Muscle of arm (tissue), 12 donors: ENCODE data around the gene RFX3. TPM values are rescaled to one million over a fixed set of nuclear protein-coding genes. Genes with fewer than 3 reads are reported as not detected.

ENCODE experiments used
- DNase-seq: peaks from one replicate; pipeline ENCODE4 v3.0.0-alpha.2; 2013
- polyA plus RNA-seq, 12 donors: library from polyadenylated mRNA; unstranded; fragments of 120-200 nt; gene quantifications; one replicate each; pipeline ENCODE4 v1.2.1, GENCODE V29; 2013; ENCODE audit not compliant: insufficient read length in 12 of 12

Gene RFX3
- polyA plus RNA-seq, 12 donors = 4.2 to 7.3 (median 6.3) TPM; not detected in 1

- no peak for DNase-seq
Measured at GRCh38 chr9:3285365-3286161, 240.2 kb downstream of the RFX3 start.

DNA sequence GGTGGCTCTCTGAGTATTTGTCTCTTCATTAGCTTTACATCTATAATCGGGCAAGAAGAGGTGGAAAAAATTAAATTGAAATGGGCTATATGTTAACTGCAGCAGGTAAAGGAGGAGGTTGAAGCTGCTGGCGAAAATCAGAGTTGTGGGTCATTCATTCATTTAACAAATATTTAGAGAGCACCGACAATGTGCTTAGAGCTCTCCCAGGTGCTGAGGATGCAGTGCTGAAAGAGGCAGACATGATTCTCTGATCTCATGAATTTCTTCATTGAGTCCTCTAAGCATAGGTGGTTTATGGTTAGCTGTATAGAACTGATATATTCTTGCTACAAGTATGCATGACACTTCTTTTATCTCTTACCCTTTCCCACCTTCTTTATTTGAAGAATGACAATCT, 243.4 kb downstream of the RFX3 start:
- no peak for DNase-seq

DNA sequence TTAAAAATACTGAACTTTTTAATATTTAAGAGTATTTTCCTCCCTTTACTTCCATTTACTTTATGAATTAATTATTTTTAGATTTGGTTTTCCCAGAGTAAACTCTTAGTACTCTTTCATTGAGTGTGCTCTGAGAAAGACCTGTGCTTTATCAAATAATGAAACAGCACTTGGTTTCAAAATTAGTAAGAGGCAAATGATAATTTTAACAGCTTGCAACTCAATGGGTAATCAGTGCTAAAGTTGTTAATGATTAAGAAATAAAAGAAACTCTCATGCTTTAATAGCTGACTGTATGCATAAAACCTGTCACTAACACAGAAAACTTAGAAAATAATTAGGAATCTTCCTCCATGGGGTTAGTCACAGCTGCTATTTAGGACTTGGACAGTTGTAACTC, 244.4 kb downstream of the RFX3 start:
- DNase-seq = no peak

- no peak for DNase-seq
Measured at GRCh38 chr9:3277200-3277599, 248.6 kb downstream of the RFX3 start.

- no peak for DNase-seq
Measured at GRCh38 chr9:3271581-3271980, 254.2 kb downstream of the RFX3 start.

DNA sequence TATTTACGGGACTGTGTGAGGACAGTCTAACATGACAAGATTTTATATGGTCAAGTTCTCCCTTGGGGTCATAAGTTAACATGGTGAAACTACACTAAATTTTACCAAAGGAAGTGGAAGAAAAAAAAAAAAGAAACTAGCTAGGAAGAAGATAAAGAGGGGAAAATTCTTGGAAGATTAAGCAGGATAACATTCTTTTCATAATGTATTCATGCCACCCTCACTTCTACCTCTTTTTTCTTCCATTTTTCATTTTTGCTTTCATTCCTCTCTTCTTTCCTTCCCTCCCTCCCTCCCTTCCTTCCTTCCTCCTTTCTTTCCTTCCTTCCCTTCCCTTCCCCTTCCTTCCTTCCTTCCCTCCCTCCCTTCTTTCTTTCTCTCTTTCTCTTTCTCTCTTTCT, 254.6 kb downstream of the RFX3 start:
- DNase-seq = no peak

GRCh38 chr9:3268223-3268622, 257.6 kb downstream of the RFX3 start:
- DNase-seq = no peak

DNA sequence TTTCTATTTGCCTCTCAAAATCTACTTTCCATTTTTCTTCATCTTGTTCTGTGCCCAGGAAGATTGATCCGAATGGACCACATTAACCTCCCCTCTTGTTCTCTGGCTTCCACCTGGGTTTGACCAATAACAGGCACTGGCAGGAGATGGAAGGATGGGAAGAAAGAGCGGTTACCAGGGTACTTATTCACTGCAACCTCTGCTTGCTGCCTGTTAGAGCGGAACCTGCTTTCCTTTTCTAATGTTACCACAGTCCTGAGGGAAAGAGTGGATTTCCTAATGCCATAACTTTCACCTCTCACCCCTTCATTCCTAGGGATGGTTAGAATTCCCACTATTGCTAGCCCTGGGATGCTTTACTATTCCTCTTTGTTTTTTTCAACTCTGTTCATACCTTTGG, 262.1 kb downstream of the RFX3 start:
- DNase-seq = no peak

- DNase-seq = no peak
Measured at GRCh38 chr9:3262826-3263529, 262.8 kb downstream of the RFX3 start.

DNA sequence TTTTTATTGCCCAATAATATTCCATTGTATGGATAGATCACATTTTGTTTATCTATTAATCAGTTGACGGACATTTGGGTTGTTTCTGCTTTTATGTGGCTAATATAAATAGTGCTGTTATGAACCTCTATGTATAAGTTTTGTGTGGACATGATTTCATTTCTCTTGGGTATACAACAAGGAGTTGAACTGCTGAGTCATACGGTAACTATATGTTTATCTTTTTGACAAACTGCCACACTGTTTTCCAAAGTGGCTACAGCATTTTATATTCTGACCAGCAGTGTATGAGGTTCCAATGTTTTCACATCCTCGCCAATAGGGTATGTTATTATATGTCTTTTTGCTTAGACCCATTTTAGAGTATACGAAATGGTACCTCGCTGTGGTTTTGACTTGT, 264.3 kb downstream of the RFX3 start:
- DNase-seq = no peak

DNA sequence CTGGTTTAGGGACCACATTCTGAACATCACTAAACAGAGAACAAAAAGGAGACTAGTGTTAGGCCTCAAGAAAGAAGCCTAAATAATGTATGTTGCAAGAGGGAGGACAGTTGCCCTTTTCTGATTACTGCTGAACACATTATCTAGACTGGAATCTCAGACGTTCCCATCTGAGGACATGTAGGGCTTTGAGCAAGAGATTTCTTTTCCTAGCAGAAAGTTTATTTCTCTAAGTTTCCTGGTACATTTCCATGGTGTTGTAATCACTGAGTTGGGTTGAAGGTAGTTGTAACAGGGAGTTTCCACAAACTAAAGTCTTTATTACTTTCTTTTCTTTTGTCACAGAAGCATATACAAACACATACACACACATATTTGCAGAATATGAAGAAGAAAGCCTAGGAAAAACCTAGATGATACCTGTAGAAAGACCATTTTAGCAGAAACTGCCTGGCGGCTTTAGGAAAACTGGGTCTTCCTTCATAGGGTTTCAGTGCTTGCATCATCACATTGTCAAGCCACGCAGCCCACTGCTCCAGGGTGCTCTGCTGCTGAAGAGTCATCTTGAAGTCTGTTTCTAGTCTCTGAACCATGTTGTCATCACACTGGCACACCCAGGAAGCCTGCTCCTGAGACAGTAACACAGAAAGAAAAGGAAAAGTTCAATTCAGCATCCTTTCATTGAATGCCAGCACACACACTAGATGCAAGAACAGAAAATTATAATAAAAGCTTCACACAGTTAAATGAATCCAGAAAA, 269.1 kb downstream of the RFX3 start:
- DNase-seq = no peak

- DNase-seq = no peak
Measured at GRCh38 chr9:3251309-3251708, 274.5 kb downstream of the RFX3 start.

- DNase-seq = no peak
Measured at GRCh38 chr9:3250741-3251140, 275.1 kb downstream of the RFX3 start.

DNA sequence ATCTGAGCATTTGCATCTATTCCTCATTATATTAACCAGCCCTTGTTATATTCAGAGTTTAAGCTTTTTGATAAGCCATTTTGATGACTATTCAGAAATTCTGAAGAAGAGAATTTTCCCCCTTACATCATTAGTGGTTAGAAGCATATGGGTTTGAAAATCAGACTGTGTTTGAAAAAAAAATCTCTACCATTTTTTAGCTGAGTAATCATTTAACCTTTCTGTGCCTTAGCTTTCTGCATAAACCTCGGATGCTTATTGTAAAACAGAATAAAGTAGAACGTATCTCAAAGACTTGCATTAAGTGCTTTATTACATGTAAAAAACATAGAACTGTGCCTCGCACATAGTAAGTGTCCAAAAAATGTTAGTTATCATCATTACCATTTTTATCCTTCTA, 278.6 kb downstream of the RFX3 start:
- DNase-seq = no peak

DNA sequence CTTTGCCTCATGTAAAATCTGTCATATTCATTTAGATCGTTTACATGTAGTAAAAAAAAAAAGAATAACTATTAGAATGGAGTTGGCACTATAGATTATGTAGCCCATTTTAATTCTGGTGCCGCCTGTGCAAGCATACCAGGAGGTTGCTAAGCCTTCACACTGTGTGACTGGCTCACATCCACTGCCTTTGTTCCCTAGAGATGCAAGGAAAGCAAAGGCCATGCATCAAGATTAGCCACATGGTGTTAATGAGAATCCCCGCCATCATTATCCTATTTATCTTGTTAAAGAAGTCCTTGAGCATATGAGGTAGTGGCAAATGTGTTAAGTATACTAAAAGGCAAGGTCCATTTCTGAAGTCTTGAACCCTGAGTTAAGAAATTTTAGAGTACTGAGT, 279.6 kb downstream of the RFX3 start:
- DNase-seq = no peak

- DNase-seq = no peak
Measured at GRCh38 chr9:3244963-3245653, 280.7 kb downstream of the RFX3 start.

- DNase-seq = no peak
Measured at GRCh38 chr9:3243683-3244082, 282.1 kb downstream of the RFX3 start.

- no peak for DNase-seq
Measured at GRCh38 chr9:3241290-3241689, 284.5 kb downstream of the RFX3 start.

- peak; percentile 39 for DNase-seq
Measured at GRCh38 chr9:3240656-3241268, 285.0 kb downstream of the RFX3 start.

- DNase-seq = no peak
Measured at GRCh38 chr9:3239240-3239639, 286.6 kb downstream of the RFX3 start.

GRCh38 chr9:3238236-3238635, 287.6 kb downstream of the RFX3 start:
- no peak for DNase-seq

- no peak for DNase-seq
Measured at GRCh38 chr9:3237121-3237520, 288.7 kb downstream of the RFX3 start.
